ENCODE results near the gene SLC4A7.
"Not testable (repeated sequence)": the region's sequence is repeated elsewhere in the genome, so short reads cannot be mapped to it uniquely, and the experiment has no call there.

SLC4A7 gene

DNA sequence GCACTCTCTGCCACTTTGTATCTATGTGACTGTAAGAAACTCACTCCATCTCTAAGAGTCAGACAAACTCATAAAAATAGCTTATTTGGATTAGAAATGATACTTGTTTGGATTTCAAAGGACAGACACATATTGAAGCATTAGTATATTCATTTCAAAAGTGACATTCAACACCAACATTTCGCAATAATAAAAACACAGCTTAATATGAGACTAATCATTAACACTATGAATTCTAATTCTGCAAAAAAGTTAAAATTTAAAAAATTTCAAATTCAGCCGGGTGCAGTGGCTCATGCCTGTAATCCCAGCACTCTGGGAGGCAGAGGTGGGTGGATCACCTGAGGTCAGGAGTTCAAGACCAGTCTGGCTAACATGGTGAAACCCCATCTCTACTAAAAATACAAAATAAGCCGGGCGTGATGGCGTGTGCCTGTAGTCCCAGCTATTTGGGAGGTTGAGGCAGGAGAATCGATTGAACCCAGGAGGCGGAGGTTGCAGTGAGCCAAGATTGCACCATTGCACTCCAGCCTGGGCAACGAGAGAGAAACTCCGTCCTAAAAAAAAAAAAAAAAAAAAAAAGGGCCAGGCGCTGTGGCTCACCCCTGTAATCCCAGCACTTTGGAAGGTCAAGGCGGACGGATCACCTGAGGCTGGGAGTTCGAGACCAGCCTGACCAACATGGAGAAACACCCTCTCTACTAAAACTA, 59.2 kb downstream of the SLC4A7 start:
- H3K27ac ChIP-seq (replicated peaks); H3K4me3 ChIP-seq (replicated peaks; ENCODE audit: insufficient read depth, low read length); DNase-seq (ENCODE audit: low read depth in 1 of 2, low spot score in 1 of 2); H3K27me3 ChIP-seq (ENCODE audit: insufficient read depth, poor library complexity, severe bottlenecking): not testable (repeated sequence)

DNA sequence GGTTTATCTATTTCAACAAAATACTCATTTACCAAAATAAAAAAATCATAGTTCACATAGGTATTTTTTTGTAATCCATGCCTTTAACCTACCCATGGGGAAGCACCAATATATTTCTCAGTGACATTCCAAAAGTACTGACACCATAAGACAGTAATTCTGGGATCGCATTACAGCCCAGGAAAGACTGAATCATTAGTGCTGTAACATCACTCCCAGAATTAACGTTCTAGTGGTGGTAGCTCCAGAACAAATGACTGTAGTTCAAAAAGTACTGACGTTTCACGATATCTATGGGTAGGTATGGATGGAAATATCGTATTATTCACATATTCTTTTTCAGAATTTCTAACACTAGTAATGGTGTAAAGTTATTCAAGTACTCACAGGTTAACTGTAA, 60.7 kb downstream of the SLC4A7 start:
- H3K4me3 ChIP-seq (replicated peaks; ENCODE audit: insufficient read depth, low read length), result no peak overlapping the region
- TF ChIP-seq SPI1 (IDR thresholded peaks at IDR 0.05; ENCODE audit: borderline replicate concordance, low read depth), result no peak
- no peak for TF ChIP-seq GABPA (IDR thresholded peaks at IDR 0.05; ENCODE audit: low read depth)
- TF ChIP-seq, protein P1, sequence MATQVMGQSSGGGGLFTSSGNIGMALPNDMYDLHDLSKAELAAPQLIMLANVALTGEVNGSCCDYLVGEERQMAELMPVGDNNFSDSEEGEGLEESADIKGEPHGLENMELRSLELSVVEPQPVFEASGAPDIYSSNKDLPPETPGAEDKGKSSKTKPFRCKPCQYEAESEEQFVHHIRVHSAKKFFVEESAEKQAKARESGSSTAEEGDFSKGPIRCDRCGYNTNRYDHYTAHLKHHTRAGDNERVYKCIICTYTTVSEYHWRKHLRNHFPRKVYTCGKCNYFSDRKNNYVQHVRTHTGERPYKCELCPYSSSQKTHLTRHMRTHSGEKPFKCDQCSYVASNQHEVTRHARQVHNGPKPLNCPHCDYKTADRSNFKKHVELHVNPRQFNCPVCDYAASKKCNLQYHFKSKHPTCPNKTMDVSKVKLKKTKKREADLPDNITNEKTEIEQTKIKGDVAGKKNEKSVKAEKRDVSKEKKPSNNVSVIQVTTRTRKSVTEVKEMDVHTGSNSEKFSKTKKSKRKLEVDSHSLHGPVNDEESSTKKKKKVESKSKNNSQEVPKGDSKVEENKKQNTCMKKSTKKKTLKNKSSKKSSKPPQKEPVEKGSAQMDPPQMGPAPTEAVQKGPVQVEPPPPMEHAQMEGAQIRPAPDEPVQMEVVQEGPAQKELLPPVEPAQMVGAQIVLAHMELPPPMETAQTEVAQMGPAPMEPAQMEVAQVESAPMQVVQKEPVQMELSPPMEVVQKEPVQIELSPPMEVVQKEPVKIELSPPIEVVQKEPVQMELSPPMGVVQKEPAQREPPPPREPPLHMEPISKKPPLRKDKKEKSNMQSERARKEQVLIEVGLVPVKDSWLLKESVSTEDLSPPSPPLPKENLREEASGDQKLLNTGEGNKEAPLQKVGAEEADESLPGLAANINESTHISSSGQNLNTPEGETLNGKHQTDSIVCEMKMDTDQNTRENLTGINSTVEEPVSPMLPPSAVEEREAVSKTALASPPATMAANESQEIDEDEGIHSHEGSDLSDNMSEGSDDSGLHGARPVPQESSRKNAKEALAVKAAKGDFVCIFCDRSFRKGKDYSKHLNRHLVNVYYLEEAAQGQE (IDR thresholded peaks at IDR 0.05; ENCODE audit: insufficient replicate concordance, low read depth), result no peak
- TF ChIP-seq, protein P2, sequence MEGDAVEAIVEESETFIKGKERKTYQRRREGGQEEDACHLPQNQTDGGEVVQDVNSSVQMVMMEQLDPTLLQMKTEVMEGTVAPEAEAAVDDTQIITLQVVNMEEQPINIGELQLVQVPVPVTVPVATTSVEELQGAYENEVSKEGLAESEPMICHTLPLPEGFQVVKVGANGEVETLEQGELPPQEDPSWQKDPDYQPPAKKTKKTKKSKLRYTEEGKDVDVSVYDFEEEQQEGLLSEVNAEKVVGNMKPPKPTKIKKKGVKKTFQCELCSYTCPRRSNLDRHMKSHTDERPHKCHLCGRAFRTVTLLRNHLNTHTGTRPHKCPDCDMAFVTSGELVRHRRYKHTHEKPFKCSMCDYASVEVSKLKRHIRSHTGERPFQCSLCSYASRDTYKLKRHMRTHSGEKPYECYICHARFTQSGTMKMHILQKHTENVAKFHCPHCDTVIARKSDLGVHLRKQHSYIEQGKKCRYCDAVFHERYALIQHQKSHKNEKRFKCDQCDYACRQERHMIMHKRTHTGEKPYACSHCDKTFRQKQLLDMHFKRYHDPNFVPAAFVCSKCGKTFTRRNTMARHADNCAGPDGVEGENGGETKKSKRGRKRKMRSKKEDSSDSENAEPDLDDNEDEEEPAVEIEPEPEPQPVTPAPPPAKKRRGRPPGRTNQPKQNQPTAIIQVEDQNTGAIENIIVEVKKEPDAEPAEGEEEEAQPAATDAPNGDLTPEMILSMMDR (IDR thresholded peaks at IDR 0.05; ENCODE audit: insufficient read depth, low read length), result no peak
- TF ChIP-seq POLR2AphosphoS5 (IDR thresholded peaks at IDR 0.05; ENCODE audit: low read depth), result no peak
- no peak overlapping the region for H3K27ac ChIP-seq (replicated peaks)
- H3K27me3 ChIP-seq (ENCODE audit: insufficient read depth, poor library complexity, severe bottlenecking), result no peaks in the 10 kb centered on the region
- no peak for DNase-seq (ENCODE audit: low read depth in 1 of 2, low spot score in 1 of 2)

DNA sequence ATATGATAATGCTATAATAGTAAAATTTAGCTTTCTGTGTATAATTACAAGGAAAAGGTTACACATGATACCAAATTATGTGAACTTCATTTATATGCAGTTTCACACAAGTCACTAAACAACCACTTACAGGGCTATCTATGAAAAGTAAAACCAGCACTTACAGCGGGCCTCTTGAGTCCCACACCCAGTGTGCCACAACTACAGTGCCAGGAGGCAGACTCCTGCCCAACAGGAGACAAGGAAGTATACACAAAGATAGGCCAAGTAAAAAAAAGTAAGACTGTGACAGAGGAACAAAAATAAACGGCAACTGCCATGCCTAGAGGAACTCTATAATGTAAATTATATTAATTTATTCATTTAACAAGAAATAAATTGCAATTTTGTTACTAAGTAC, 61.6 kb downstream of the SLC4A7 start:
- Histone ChIP-seq H3K27ac (replicated peaks) (no peak overlapping the region), H3K27me3 (ENCODE audit: insufficient read depth, poor library complexity, severe bottlenecking) (no peaks in the 10 kb centered on the region), H3K4me3 (replicated peaks; ENCODE audit: insufficient read depth, low read length) (no peak overlapping the region)
- no peak for TF ChIP-seq SPI1 (IDR thresholded peaks at IDR 0.05; ENCODE audit: borderline replicate concordance, low read depth)
- no peak for TF ChIP-seq POLR2AphosphoS5 (IDR thresholded peaks at IDR 0.05; ENCODE audit: low read depth)
- no peak for TF ChIP-seq GABPA (IDR thresholded peaks at IDR 0.05; ENCODE audit: low read depth)
- DNase-seq (ENCODE audit: low read depth in 1 of 2, low spot score in 1 of 2), result no peak

DNA sequence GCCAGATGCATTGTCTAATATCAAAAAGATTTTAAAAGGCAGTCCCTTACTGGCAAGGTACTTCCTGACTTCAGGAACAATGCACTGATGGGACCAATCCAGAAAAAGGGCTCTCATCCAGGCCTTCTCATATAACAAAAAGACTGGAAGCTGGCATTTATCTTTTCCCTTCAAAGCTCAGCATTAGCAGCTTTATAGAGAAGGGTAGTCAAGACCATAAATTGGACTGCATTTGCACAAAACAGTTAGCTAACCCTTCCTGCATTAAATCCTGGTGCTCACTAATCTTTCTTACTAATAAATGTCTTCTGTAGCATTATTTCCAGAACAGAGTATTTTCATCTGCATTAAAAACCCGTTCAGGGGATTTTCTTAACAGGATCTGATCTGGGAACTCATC, 69.0 kb downstream of the SLC4A7 start:
- H3K27ac ChIP-seq (replicated peaks), result no peak overlapping the region
- TF ChIP-seq, protein P1 (IDR thresholded peaks at IDR 0.05; ENCODE audit: insufficient replicate concordance, low read depth), result no peak
- TF ChIP-seq, protein P2 (IDR thresholded peaks at IDR 0.05; ENCODE audit: insufficient read depth, low read length), result no peak
- TF ChIP-seq SPI1 (IDR thresholded peaks at IDR 0.05; ENCODE audit: borderline replicate concordance, low read depth) (no peak), POLR2AphosphoS5 (IDR thresholded peaks at IDR 0.05; ENCODE audit: low read depth) (no peak), GABPA (IDR thresholded peaks at IDR 0.05; ENCODE audit: low read depth) (no peak)

More for the DNA sequence above, 69.0 kb downstream of the SLC4A7 start:
- Histone ChIP-seq H3K27me3 (ENCODE audit: insufficient read depth, poor library complexity, severe bottlenecking) (no peaks in the 10 kb centered on the region), H3K4me3 (replicated peaks; ENCODE audit: insufficient read depth, low read length) (no peak overlapping the region)
- no peak for DNase-seq (ENCODE audit: low read depth in 1 of 2, low spot score in 1 of 2)

All from HL-60 (cell line).